ENCODE data around the gene TTC5.

DNA sequence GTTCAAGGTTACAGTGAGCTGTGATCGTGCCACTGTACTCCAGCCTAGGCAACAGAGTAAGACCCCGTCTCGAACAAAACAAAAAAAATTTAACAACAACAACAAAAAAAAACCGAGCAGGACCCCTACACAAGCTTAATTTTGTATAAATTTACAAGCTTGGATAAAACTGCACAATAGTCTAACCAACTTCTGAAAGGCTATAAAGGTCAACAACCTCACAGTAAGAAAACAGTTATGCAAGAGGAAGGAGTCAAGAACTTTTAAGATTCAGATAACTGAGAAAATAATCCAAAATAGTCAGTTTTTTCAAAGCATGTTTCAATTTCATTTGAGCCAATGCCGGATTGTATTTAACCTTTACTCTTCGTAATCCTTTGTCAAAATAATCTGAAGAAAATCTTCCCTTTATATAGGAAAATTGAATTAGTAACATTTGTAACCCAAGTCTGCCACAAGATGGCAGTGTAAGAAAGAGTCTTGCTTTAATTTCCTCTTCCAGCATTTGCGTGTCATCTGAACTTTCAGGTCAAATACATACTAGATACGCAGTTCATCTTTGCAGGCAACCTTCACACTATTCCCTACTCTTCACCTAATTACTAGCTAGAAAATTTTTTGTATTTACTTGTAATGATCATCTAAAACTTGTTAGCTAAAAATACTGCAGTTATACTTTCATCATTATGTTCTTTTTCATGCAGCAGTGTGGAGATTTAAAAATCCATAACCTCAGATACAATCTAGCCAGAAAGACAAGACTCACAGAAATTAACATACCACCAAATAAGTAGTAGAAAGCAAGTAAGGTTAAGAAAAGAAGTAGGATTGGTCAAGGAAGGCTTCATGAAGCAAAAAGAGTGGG, 21.5 kb upstream of the TTC5 start:
- TF ChIP-seq, protein P1, sequence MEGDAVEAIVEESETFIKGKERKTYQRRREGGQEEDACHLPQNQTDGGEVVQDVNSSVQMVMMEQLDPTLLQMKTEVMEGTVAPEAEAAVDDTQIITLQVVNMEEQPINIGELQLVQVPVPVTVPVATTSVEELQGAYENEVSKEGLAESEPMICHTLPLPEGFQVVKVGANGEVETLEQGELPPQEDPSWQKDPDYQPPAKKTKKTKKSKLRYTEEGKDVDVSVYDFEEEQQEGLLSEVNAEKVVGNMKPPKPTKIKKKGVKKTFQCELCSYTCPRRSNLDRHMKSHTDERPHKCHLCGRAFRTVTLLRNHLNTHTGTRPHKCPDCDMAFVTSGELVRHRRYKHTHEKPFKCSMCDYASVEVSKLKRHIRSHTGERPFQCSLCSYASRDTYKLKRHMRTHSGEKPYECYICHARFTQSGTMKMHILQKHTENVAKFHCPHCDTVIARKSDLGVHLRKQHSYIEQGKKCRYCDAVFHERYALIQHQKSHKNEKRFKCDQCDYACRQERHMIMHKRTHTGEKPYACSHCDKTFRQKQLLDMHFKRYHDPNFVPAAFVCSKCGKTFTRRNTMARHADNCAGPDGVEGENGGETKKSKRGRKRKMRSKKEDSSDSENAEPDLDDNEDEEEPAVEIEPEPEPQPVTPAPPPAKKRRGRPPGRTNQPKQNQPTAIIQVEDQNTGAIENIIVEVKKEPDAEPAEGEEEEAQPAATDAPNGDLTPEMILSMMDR (IDR thresholded peaks at IDR 0.05) = peak; percentile 37 to 70 (median 65)
- TF ChIP-seq POLR2A (IDR thresholded peaks at IDR 0.05) = no peak
- no peak for TF ChIP-seq POLR2AphosphoS5 (IDR thresholded peaks at IDR 0.05)

Data from breast epithelium (tissue), 3 donors.